T-helper 2 cell treated with Interferon-gamma antibody and Interleukin-4, amounts not matched to agents 5 μg/mL and 100 μg/mL, for 36 hours (primary cell): ENCODE data around the gene PTX4.
"Not testable (repeated sequence)": the region's sequence is repeated elsewhere in the genome, so short reads cannot be mapped to it uniquely, and the experiment has no call there.

Experiments used
- DNase-seq: peaks from one replicate; pipeline ENCODE4 v3.0.0; 2021; ENCODE audit warnings: low spot score
- H3K27ac Mint-ChIP-seq: one replicate; pipeline ENCODE4 v1.8.0; 2021; ENCODE audit warnings: mild to moderate bottlenecking, mixed read lengths
- H3K27me3 Mint-ChIP-seq: one replicate; pipeline ENCODE4 v1.8.0; 2021; ENCODE audit warnings: low read depth, mixed read lengths
- H3K36me3 Mint-ChIP-seq: one replicate; pipeline ENCODE4 v1.8.0; 2021; ENCODE audit warnings: low read depth, mixed read lengths
- H3K4me1 Mint-ChIP-seq: one replicate; pipeline ENCODE4 v1.8.0; 2021; ENCODE audit warnings: low read depth, mixed read lengths
- H3K4me3 Mint-ChIP-seq: one replicate; pipeline ENCODE4 v1.8.0; 2022; ENCODE audit warnings: mild to moderate bottlenecking, moderate library complexity, mixed read lengths
- H3K9me3 Mint-ChIP-seq: one replicate; pipeline ENCODE4 v1.8.0; 2021; ENCODE audit warnings: mixed read lengths

The PTX4 gene

DNA sequence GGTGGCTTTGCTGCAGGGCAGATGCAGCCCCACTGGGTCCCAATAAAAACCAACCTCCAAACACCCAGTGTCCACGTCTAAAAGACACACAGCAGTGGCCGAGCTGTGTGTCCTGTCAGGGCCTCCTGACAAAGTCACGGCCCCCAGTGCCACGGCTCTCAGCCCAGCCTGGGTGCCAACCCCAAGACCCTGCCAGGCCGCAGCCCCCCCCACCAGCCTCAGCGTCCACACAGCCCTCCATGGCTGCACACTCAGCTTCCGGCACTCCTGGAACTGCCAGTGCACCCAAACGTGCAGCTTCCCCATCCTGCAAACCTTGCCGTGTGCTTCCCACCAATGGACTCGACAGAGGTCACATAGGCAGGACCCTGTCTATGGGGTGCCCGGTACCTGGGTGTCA lies 40.8 kb downstream of the PTX4 start:
- no peaks in the 10 kb centered on the region for H3K9me3 Mint-ChIP-seq
- no peaks in the 10 kb centered on the region for H3K4me1 Mint-ChIP-seq
- no peak for DNase-seq
- H3K4me3 Mint-ChIP-seq, result no peak overlapping the region
- no peaks in the 10 kb centered on the region for H3K27me3 Mint-ChIP-seq
- H3K36me3 Mint-ChIP-seq, result no peaks in the 10 kb centered on the region
- no peak overlapping the region for H3K27ac Mint-ChIP-seq

DNA sequence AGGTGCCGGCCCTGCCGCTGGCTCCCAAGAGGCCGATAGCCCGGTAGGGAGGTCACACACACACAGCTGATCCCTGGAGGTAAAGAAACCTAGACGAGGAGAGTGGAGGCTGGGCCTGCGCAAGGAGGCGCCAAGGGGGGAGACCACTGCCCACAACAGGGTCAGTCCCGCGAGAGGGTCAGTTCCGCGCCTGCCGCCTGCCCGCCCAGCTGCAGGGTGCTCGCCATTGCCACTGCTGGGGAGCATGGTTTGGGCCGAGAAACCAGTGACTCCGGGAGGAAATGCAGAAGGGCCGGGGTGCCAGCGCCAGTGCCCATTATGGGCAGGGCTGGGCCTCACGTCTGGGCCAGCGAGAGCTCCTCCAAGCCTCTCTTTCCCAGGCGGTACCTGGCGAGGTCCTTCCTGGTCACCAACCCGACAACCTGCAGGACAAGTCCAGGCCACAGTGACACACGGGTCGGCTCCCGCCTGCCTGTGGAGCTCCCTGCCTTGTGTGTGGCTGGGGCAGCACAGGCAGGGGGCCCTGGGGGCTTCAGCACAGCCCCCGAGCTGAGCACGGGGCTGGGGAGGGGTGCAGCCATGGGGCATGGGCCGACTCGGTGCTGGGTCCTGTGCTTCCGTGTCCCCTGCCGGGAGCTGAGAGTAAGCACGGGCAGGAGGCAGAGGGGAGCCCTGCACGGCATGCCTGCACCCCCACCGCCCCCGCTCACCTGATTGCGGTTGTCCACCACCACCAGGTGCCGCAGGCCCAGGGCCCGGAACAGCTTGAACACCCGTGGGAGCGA lies 42.3 kb downstream of the PTX4 start:
- no peaks in the 10 kb centered on the region for H3K4me1 Mint-ChIP-seq
- H3K4me3 Mint-ChIP-seq, result no peak overlapping the region
- no peak overlapping the region for H3K27ac Mint-ChIP-seq
- DNase-seq, result no peak
- H3K9me3 Mint-ChIP-seq, result no peaks in the 10 kb centered on the region
- no peaks in the 10 kb centered on the region for H3K36me3 Mint-ChIP-seq
- no peaks in the 10 kb centered on the region for H3K27me3 Mint-ChIP-seq

GRCh38 chr16:1445518-1446203 lies 43.1 kb downstream of the PTX4 start:
- Mint-ChIP-seq H3K27me3 (no peaks in the 10 kb centered on the region), H3K4me1 (no peaks in the 10 kb centered on the region), H3K36me3 (no peaks in the 10 kb centered on the region), H3K27ac (no peak overlapping the region), H3K9me3 (no peaks in the 10 kb centered on the region), H3K4me3 (no peak overlapping the region)
- DNase-seq, result no peak

DNA sequence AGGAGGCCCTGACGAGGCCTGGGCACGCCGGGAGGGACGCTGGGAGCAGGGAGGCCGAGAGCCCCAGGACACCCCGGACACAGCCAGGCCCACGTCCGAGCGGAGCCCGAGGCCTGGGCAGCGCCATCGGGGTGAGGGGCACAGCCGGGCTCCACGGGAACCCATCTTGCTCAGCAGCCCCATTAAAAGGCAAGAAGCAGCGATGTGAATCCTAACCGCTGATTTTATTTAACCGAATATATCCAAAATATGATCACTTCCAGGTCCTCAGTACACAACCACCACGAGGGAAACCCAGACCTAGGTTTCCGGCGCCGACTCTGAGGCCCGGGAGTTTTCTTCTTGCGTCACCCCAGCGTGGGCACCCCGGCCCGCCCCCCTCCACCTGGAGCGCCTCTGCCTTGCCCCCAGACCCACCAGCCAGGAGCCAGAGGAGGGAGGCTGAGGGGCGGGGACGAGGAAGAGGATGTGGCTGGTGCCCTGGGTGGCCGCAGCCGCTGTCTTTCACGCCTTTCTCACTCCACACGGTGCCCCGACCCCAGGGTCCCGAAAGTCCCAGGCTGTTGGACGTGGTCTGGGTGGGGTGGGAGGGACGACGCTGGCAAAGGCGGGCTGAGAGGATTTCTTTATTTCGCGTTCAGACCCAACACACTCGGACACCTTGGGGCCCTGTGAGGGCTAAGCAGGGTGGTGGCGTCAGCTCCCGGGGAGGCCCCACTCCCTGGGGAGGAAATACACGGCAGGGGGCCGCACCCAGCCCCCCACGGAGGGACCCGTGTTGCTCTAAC lies 43.8 kb downstream of the PTX4 start:
- H3K9me3 Mint-ChIP-seq, result no peaks in the 10 kb centered on the region
- H3K27ac Mint-ChIP-seq, result no peak overlapping the region
- no peaks in the 10 kb centered on the region for H3K4me1 Mint-ChIP-seq
- H3K27me3 Mint-ChIP-seq, result no peaks in the 10 kb centered on the region
- DNase-seq, result no peak
- H3K4me3 Mint-ChIP-seq, result no peak overlapping the region
- H3K36me3 Mint-ChIP-seq, result no peaks in the 10 kb centered on the region

- H3K27ac Mint-ChIP-seq, result no peak within 1 kb of the TSS
- no peak for DNase-seq
- H3K36me3 Mint-ChIP-seq, result no peaks in the 10 kb centered on the region
- no peak within 1 kb of the TSS for H3K4me3 Mint-ChIP-seq
- H3K9me3 Mint-ChIP-seq, result no peaks in the 10 kb centered on the region
- H3K27me3 Mint-ChIP-seq, result no peaks in the 10 kb centered on the region
- H3K4me1 Mint-ChIP-seq, result no peaks in the 10 kb centered on the region
Observed at GRCh38 chr16:1443980-1444729, 44.6 kb downstream of the PTX4 start, which contains the start of gene CCDC154. TSS of gene CCDC154 (minus strand) at chr16:1444556. CDS start at chr16:1444322, 234 bp downstream.

DNA sequence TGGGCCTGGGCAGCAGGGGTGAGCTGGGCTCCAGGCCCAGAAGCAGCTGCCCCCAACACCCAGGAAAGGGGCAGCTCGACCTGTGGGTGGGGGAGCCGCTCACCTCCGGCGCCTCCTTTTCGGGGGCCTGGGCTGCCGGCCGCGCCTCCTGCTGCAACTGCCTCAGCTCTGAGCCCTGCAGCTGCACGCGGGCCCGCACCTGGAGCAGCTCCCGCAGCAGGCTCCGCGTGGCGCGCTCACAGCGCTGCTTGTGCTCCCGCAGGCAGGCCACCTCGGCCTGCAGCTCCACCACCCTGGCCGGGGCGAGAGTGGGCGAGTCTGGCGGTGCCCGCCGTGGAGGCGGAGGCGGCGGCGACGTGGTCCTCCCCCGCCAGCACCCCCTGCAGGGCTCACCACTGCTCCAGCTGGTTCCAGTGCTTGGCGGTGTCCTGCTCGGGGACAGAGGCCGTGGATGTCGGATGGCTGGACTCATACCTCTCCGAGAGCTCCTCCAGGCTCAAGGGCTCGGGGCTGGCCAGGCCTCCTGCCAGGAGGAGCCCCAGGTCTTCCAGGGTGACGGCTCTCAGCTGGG lies 45.3 kb downstream of the PTX4 start:
- Mint-ChIP-seq H3K4me1 (no peaks in the 10 kb centered on the region), H3K9me3 (no peaks in the 10 kb centered on the region)
- DNase-seq, result no peak

DNA sequence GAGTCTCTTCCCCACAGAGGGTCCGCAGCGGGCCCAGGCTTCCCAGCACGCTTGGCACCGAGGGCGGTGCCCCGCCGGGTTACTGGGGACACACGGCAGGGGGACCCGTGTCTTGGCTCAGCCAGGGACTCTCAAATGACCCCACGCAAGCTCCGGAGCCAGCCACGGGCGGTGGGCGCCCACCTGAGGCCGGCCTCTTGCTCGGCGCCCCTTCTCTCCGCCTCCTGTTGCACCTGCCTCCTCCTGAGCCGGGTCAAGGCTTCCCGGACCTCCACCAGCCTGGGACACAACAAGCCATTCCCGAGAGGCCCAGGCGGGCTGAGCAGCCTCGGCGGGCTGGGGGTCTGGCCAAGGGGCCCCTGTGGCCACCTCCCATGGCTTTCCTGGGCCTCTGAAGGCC lies 46.0 kb downstream of the PTX4 start:
- Mint-ChIP-seq H3K9me3 (no peaks in the 10 kb centered on the region), H3K27me3 (no peaks in the 10 kb centered on the region), H3K27ac (no peak overlapping the region), H3K4me1 (no peaks in the 10 kb centered on the region), H3K36me3 (no peaks in the 10 kb centered on the region), H3K4me3 (no peak overlapping the region)
- no peak for DNase-seq

More for the DNA sequence above, 45.3 kb downstream of the PTX4 start:
- Mint-ChIP-seq H3K36me3 (no peaks in the 10 kb centered on the region), H3K27ac (no peak overlapping the region), H3K4me3 (no peak overlapping the region), H3K27me3 (no peaks in the 10 kb centered on the region)

GRCh38 chr16:1441391-1441829 lies 47.3 kb downstream of the PTX4 start:
- Mint-ChIP-seq H3K4me1 (no peaks in the 10 kb centered on the region), H3K36me3 (no peaks in the 10 kb centered on the region), H3K4me3 (no peak overlapping the region), H3K27me3 (no peaks in the 10 kb centered on the region), H3K9me3 (no peaks in the 10 kb centered on the region), H3K27ac (no peak overlapping the region)
- DNase-seq, result no peak

DNA sequence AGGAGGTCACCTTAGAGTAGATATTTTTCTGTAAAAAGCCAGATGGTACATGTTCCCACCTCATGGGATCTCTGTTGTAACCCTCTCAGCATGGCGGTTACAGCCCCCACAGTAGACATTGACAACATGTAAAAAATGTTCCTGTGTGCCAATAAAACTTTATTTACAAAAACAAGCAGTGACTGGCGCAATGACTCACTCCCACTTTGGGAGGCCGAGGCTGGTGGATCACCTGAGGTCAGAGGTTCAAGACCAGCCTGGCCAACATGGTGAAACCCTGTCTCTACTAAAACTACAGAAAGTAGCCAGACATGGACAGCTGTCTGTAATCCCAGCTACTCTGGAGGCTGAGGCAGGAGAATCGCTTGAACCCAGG lies 49.1 kb downstream of the PTX4 start:
- not testable (repeated sequence) for H3K4me3 Mint-ChIP-seq, H3K4me1 Mint-ChIP-seq, DNase-seq, H3K27me3 Mint-ChIP-seq, H3K27ac Mint-ChIP-seq, H3K9me3 Mint-ChIP-seq, H3K36me3 Mint-ChIP-seq

GRCh38 chr16:1439058-1439698 lies 49.6 kb downstream of the PTX4 start:
- Mint-ChIP-seq H3K27me3 (no peaks in the 10 kb centered on the region), H3K4me1 (no peaks in the 10 kb centered on the region), H3K36me3 (no peaks in the 10 kb centered on the region), H3K9me3 (no peaks in the 10 kb centered on the region), H3K27ac (no peak overlapping the region), H3K4me3 (no peak overlapping the region)
- no peak for DNase-seq

GRCh38 chr16:1438229-1439057 lies 50.3 kb downstream of the PTX4 start:
- no peak overlapping the region for H3K27ac Mint-ChIP-seq

DNA sequence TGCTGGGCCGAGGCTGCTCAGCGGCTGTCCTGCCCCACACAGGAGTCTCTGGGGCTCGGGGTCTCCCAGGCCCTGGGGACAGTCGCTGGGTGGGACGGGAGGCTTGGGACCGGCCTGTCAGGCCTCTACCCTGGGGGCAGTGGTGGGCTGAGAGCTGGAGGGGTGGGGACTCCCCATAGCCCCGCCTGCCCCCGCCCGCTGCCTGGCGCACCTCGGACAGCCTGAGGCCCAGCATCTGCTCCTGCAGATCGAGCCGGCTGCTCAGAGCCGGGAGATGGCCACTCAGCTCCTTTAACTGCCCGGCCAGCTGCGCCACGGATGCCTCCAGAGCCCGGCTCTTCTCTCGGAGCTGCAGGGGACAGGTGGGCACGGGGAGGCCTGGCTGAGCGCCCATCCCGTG lies 51.1 kb downstream of the PTX4 start:
- no peak overlapping the region for H3K27ac Mint-ChIP-seq
- H3K27me3 Mint-ChIP-seq, result no peaks in the 10 kb centered on the region
- H3K36me3 Mint-ChIP-seq, result no peaks in the 10 kb centered on the region
- no peaks in the 10 kb centered on the region for H3K9me3 Mint-ChIP-seq
- no peaks in the 10 kb centered on the region for H3K4me1 Mint-ChIP-seq
- DNase-seq, result no peak
- no peak overlapping the region for H3K4me3 Mint-ChIP-seq

More at GRCh38 chr16:1438229-1439057, 50.3 kb downstream of the PTX4 start:
- no peak for DNase-seq
- Mint-ChIP-seq H3K27me3 (no peaks in the 10 kb centered on the region), H3K9me3 (no peaks in the 10 kb centered on the region), H3K36me3 (no peaks in the 10 kb centered on the region), H3K4me1 (no peaks in the 10 kb centered on the region), H3K4me3 (no peak overlapping the region)
